22Rv1 (cell line): ENCODE results near the gene SLC35E3.

Experiments used
- CTCF ChIP-seq: fragments of 450-650 bp; IDR thresholded peaks from 2 replicates; pipeline ENCODE4 v1.5.1; 2017; ENCODE audit warnings: mild to moderate bottlenecking
- ZFX ChIP-seq: fragments of 450-650 bp; IDR thresholded peaks from 2 replicates; pipeline ENCODE4 v1.6.1; 2017; ENCODE audit warnings: antibody characterized with exemption, borderline replicate concordance

GRCh38 chr12:68784015-68784414 lies 38.0 kb downstream of the SLC35E3 start:
- TF ChIP-seq CTCF (no peak), ZFX (no peak)
